ENCODE measurements around the gene RTKN2.

DNA sequence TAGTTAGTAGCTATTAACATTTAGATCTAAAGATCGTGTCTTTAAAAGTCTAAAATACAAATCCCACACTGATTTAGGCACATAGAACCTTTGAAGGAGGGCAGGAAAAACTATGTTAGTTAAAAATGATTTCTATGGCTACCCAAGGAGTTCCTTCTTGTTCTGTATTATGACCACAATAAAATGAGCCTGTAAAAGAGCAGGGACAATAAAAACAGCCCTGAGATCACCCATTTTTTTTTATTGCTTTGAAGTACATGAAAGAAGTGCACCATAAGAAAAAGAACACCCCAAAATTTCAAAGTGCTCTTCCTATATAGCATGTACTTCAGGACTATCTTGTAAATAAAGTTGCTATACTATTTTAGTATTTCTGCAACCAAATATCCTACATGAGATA lies 29.8 kb downstream of the RTKN2 start:
- TF ChIP-seq, protein P1, sequence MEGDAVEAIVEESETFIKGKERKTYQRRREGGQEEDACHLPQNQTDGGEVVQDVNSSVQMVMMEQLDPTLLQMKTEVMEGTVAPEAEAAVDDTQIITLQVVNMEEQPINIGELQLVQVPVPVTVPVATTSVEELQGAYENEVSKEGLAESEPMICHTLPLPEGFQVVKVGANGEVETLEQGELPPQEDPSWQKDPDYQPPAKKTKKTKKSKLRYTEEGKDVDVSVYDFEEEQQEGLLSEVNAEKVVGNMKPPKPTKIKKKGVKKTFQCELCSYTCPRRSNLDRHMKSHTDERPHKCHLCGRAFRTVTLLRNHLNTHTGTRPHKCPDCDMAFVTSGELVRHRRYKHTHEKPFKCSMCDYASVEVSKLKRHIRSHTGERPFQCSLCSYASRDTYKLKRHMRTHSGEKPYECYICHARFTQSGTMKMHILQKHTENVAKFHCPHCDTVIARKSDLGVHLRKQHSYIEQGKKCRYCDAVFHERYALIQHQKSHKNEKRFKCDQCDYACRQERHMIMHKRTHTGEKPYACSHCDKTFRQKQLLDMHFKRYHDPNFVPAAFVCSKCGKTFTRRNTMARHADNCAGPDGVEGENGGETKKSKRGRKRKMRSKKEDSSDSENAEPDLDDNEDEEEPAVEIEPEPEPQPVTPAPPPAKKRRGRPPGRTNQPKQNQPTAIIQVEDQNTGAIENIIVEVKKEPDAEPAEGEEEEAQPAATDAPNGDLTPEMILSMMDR (IDR thresholded peaks at IDR 0.05): no peak
- no peak for TF ChIP-seq POLR2A (IDR thresholded peaks at IDR 0.05)
- TF ChIP-seq POLR2AphosphoS5 (IDR thresholded peaks at IDR 0.05): no peak
